HUES6 (cell line): ENCODE measurements around the gene STAU1.
"Not testable (repeated sequence)": the region's sequence is repeated elsewhere in the genome, so short reads cannot be mapped to it uniquely, and the experiment has no call there.

Source experiments
- H3K27ac ChIP-seq: 2 replicates; pipeline ENCODE4 v1.7.0; 2013; ENCODE audit warnings: low read depth, mild to moderate bottlenecking, low read length, inconsistent platforms
- H3K27me3 ChIP-seq: 2 replicates; pipeline ENCODE4 v1.6.1; 2013; ENCODE audit warnings: low read length; ENCODE audit not compliant: control insufficient read depth, insufficient read depth
- H3K36me3 ChIP-seq: 2 replicates; pipeline ENCODE4 v1.6.1; 2013; ENCODE audit warnings: low read length; ENCODE audit not compliant: control insufficient read depth, insufficient read depth
- H3K4me1 ChIP-seq: 2 replicates; pipeline ENCODE4 v1.6.1; 2013; ENCODE audit warnings: low read length; ENCODE audit not compliant: control insufficient read depth, insufficient read depth
- H3K4me3 ChIP-seq: 2 replicates; pipeline ENCODE4 v1.5.1; 2013; ENCODE audit warnings: low read depth, low read length
- H3K9ac ChIP-seq: one replicate; pipeline ENCODE4 v1.6.1; 2013; ENCODE audit warnings: mild to moderate bottlenecking, low read length
- H3K9me3 ChIP-seq: 2 replicates; pipeline ENCODE4 v1.6.1; 2013; ENCODE audit warnings: low read depth, low read length; ENCODE audit not compliant: control insufficient read depth, insufficient read depth

The STAU1 gene

GRCh38 chr20:49115564-49115963, 72.6 kb downstream of the STAU1 start:
- no peak overlapping the region for H3K27ac ChIP-seq
- H3K9me3 ChIP-seq, result no peaks in the 10 kb centered on the region
- no peak overlapping the region for H3K4me3 ChIP-seq
- H3K4me1 ChIP-seq, result no peaks in the 10 kb centered on the region
- H3K27me3 ChIP-seq, result no peaks in the 10 kb centered on the region
- no peak overlapping the region for H3K9ac ChIP-seq
- peaks cover 77% of the 10 kb centered on the region for H3K36me3 ChIP-seq

GRCh38 chr20:49112596-49113274, 75.4 kb downstream of the STAU1 start:
- H3K27ac ChIP-seq, result no peak overlapping the region
- H3K36me3 ChIP-seq, result peaks cover 55% of the 10 kb centered on the region
- H3K4me1 ChIP-seq, result no peaks in the 10 kb centered on the region
- H3K9me3 ChIP-seq, result 0 out of 2 replicates have a peak, but pooled peaks cover 2% of the 10 kb centered on the region
- H3K4me3 ChIP-seq, result no peak overlapping the region
- H3K27me3 ChIP-seq, result no peaks in the 10 kb centered on the region
- H3K9ac ChIP-seq, result no peak overlapping the region

- Histone ChIP-seq H3K27ac (no peak overlapping the region), H3K9me3 (0 out of 2 replicates have a peak, but pooled peaks cover 2% of the 10 kb centered on the region), H3K9ac (no peak overlapping the region), H3K27me3 (no peaks in the 10 kb centered on the region), H3K36me3 (peaks cover 37% of the 10 kb centered on the region), H3K4me3 (no peak overlapping the region), H3K4me1 (no peaks in the 10 kb centered on the region)
These were observed 77.1 kb downstream of the STAU1 start for GRCh38 chr20:49110767-49111694.

GRCh38 chr20:49106328-49106727, 81.8 kb downstream of the STAU1 start:
- Histone ChIP-seq H3K9ac (no peak overlapping the region), H3K9me3 (0 out of 2 replicates have a peak, but pooled peaks cover 2% of the 10 kb centered on the region), H3K27ac (no peak overlapping the region), H3K4me1 (no peaks in the 10 kb centered on the region), H3K27me3 (no peaks in the 10 kb centered on the region), H3K4me3 (no peak overlapping the region), H3K36me3 (peaks cover 40% of the 10 kb centered on the region)

- not testable (repeated sequence) for H3K27ac ChIP-seq, H3K4me3 ChIP-seq, H3K9ac ChIP-seq, H3K9me3 ChIP-seq, H3K27me3 ChIP-seq, H3K4me1 ChIP-seq
- peaks cover 50% of the 10 kb centered on the region for H3K36me3 ChIP-seq
These were observed 83.1 kb downstream of the STAU1 start for GRCh38 chr20:49104979-49105547.

- Histone ChIP-seq H3K9me3 (no peaks in the 10 kb centered on the region), H3K4me3 (no peak overlapping the region), H3K27me3 (no peaks in the 10 kb centered on the region), H3K36me3 (peaks cover 53% of the 10 kb centered on the region), H3K27ac (no peak overlapping the region), H3K4me1 (no peaks in the 10 kb centered on the region), H3K9ac (no peak overlapping the region)
These were observed 83.8 kb downstream of the STAU1 start for GRCh38 chr20:49104365-49104648.

GRCh38 chr20:49103647-49104364, 84.3 kb downstream of the STAU1 start:
- no peak overlapping the region for H3K4me3 ChIP-seq
- no peak overlapping the region for H3K27ac ChIP-seq
- peaks cover 58% of the 10 kb centered on the region for H3K36me3 ChIP-seq
- no peaks in the 10 kb centered on the region for H3K9me3 ChIP-seq
- no peak overlapping the region for H3K9ac ChIP-seq
- H3K4me1 ChIP-seq, result no peaks in the 10 kb centered on the region
- no peaks in the 10 kb centered on the region for H3K27me3 ChIP-seq

- peaks cover 66% of the 10 kb centered on the region for H3K36me3 ChIP-seq
- no peak overlapping the region for H3K9ac ChIP-seq
- no peaks in the 10 kb centered on the region for H3K9me3 ChIP-seq
- H3K27ac ChIP-seq, result no peak overlapping the region
- no peaks in the 10 kb centered on the region for H3K27me3 ChIP-seq
- no peaks in the 10 kb centered on the region for H3K4me1 ChIP-seq
- no peak overlapping the region for H3K4me3 ChIP-seq
These were observed 85.1 kb downstream of the STAU1 start for GRCh38 chr20:49103019-49103418.

- Histone ChIP-seq H3K4me1 (no peaks in the 10 kb centered on the region), H3K4me3 (no peak overlapping the region), H3K36me3 (peaks cover 83% of the 10 kb centered on the region), H3K9me3 (no peaks in the 10 kb centered on the region), H3K27me3 (no peaks in the 10 kb centered on the region), H3K27ac (no peak overlapping the region), H3K9ac (no peak overlapping the region)
These were observed 87.2 kb downstream of the STAU1 start for GRCh38 chr20:49100972-49101371.

GRCh38 chr20:49100292-49100691, 87.8 kb downstream of the STAU1 start:
- not testable (repeated sequence) for H3K9me3 ChIP-seq, H3K4me1 ChIP-seq, H3K27ac ChIP-seq, H3K27me3 ChIP-seq, H3K9ac ChIP-seq, H3K4me3 ChIP-seq
- peaks cover 90% of the 10 kb centered on the region for H3K36me3 ChIP-seq
